Activated effector memory CD4-positive, alpha-beta T cell treated with Interleukin-2 at 50 U/mL for 16 hours (primary cell): ENCODE data around the gene KRT33A.
A peak's percentile ranks its signal among the peaks of the same experiment; 100 is the strongest.
"Not testable (repeated sequence)": the region's sequence is repeated elsewhere in the genome, so short reads cannot be mapped to it uniquely, and the experiment has no call there.

Experiments used
- DNase-seq: peaks from one replicate; pipeline ENCODE4 v3.0.0-alpha.2; 2020

KRT33A gene

GRCh38 chr17:41360296-41360995 is 9.8 kb upstream of the KRT33A start:
- no peak for DNase-seq

- DNase-seq = no peak
These were observed 3.9 kb upstream of the KRT33A start for GRCh38 chr17:41354536-41354935.

GRCh38 chr17:41352597-41353366 is 2.2 kb upstream of the KRT33A start:
- no peak for DNase-seq

- DNase-seq = no peak
These were observed 549 bp upstream of the KRT33A start for GRCh38 chr17:41351177-41351576.

GRCh38 chr17:41347869-41348760 is 2.5 kb downstream of the KRT33A start:
- DNase-seq = no peak

- DNase-seq = not testable (repeated sequence)
These were observed 4.2 kb downstream of the KRT33A start for GRCh38 chr17:41346421-41346820.

GRCh38 chr17:41345992-41346391 is 4.6 kb downstream of the KRT33A start:
- DNase-seq = no peak

GRCh38 chr17:41343029-41343428 is 7.6 kb downstream of the KRT33A start:
- DNase-seq = no peak

- peak; percentile 54 for DNase-seq
These were observed 9.4 kb downstream of the KRT33A start for GRCh38 chr17:41340934-41341861.

GRCh38 chr17:41340494-41340893 is 10.1 kb downstream of the KRT33A start:
- DNase-seq = no peak

GRCh38 chr17:41339571-41340172 is 11.0 kb downstream of the KRT33A start:
- DNase-seq = no peak

- DNase-seq = no peak
These were observed 11.6 kb downstream of the KRT33A start for GRCh38 chr17:41338961-41339485.

- DNase-seq = no peak
These were observed 14.9 kb downstream of the KRT33A start for GRCh38 chr17:41335747-41336146.

- DNase-seq = no peak
These were observed 16.0 kb downstream of the KRT33A start for GRCh38 chr17:41334385-41335305.

GRCh38 chr17:41333836-41334235 is 16.8 kb downstream of the KRT33A start:
- no peak for DNase-seq

GRCh38 chr17:41333098-41333497 is 17.5 kb downstream of the KRT33A start:
- DNase-seq = no peak

GRCh38 chr17:41332239-41332638 is 18.4 kb downstream of the KRT33A start:
- no peak for DNase-seq

- no peak for DNase-seq
These were observed 19.0 kb downstream of the KRT33A start for GRCh38 chr17:41331606-41332005.

GRCh38 chr17:41329279-41329948 is 21.2 kb downstream of the KRT33A start:
- DNase-seq = no peak

GRCh38 chr17:41328207-41328606 is 22.4 kb downstream of the KRT33A start:
- no peak for DNase-seq
